HepG2 (cell line): ENCODE data around the gene TOB1. TPM values are rescaled to one million over a fixed set of nuclear protein-coding genes. Genes with fewer than 3 reads are reported as not detected.
A peak's percentile ranks its signal among the peaks of the same experiment; 100 is the strongest.
"Not testable (repeated sequence)": the region's sequence is repeated elsewhere in the genome, so short reads cannot be mapped to it uniquely, and the experiment has no call there.

ENCODE experiments used
- ATAC-seq: fragments of 200-7000 bp; cut with Tn5 transposase; 3 replicates; pipeline ENCODE4 v1.9.1; 2020; ENCODE audit warnings: mild to moderate bottlenecking, moderate library complexity
- BruUV-seq: library from RNA; stranded (reverse); fragments of 400-500 nt; replicated peaks from 2 replicates; lab custom pipeline; 2021; lab: Mats Ljungman, UMichigan
- CTCF ChIA-PET: fragments of 300-600 bp; formaldehyde crosslinking; extraction: SDS; loops from one replicate; lab custom pipeline; 2021; ENCODE audit warnings: low total read pairs, inconsistent platforms, low intra/inter-chr PET ratio; lab: Yijun Ruan, JAX
- POLR2A ChIA-PET: fragments of 350-600 bp; sonication (Branson Sonifier 250); formaldehyde crosslinking; loops from one replicate; lab custom pipeline; 2020; ENCODE audit warnings: antibody characterized with exemption, inconsistent platforms; lab: Yijun Ruan, JAX
- DNase-seq: peaks from one replicate; pipeline ENCODE4 v3.0.0-alpha.2; 2015; ENCODE audit warnings: low spot score
- FAIRE-seq: peaks from 3 replicates; lab custom pipeline; 2011; peaks lifted over from hg19 to GRCh38; lab: Jason Lieb, UNC
- H2AFZ ChIP-seq: one replicate; pipeline ENCODE4 v1.6.1; 2011; ENCODE audit warnings: low read length, inconsistent platforms
- H3K27ac ChIP-seq: fragments of 300-600 bp; 3 replicates; pipeline ENCODE4 v1.8.0; 2011; ENCODE audit warnings: mixed run types, mild to moderate bottlenecking, mixed read lengths, low read length, inconsistent platforms; ENCODE audit not compliant: insufficient read depth; ENCODE audit errors: extremely low read length
- H3K27me3 ChIP-seq, 2 experiments: fragments of 200-600 bp in 1 of 2; 2 replicates in 1 of 2; 3 replicates in 1 of 2; pipeline versions ENCODE4 v1.6.0 to v1.8.0; 2011; ENCODE audit warnings: low read length in 2 of 2, mild to moderate bottlenecking in 2 of 2, moderate library complexity in 2 of 2, inconsistent platforms in 1 of 2; ENCODE audit not compliant: insufficient read depth in 2 of 2, control insufficient read depth in 1 of 2
- H3K36me3 ChIP-seq, 2 experiments: fragments of 200-600 bp in 1 of 2; replicated peaks in 1 of 2; 2 replicates in 1 of 2; 3 replicates in 1 of 2; pipeline versions ENCODE4 v1.5.1 to v1.8.0; 2011; ENCODE audit warnings: low read length in 2 of 2, inconsistent platforms in 1 of 2; ENCODE audit not compliant: insufficient read depth in 2 of 2, control insufficient read depth in 1 of 2
- H3K4me1 ChIP-seq: 2 replicates; pipeline ENCODE4 v1.5.1; 2012; ENCODE audit warnings: low read length, inconsistent platforms; ENCODE audit not compliant: insufficient read depth
- H3K4me2 ChIP-seq: 2 replicates; pipeline ENCODE4 v1.6.0; 2011; ENCODE audit warnings: low read depth, low read length, inconsistent platforms
- H3K4me3 ChIP-seq, 3 experiments: fragments of 200-600 bp in 1 of 3; sonication (generic), shearing (Covaris generic) in 1 of 3; replicated peaks in 1 of 3; 2 replicates each; pipeline ENCODE4 v1.5.1; 2011 to 2016; ENCODE audit warnings: low read length in 3 of 3, inconsistent platforms in 2 of 3, low read depth in 2 of 3, mild to moderate bottlenecking in 2 of 3, control low read depth in 1 of 3, mixed read lengths in 1 of 3; ENCODE audit not compliant: insufficient read depth in 1 of 3
- H3K79me2 ChIP-seq: one replicate; pipeline ENCODE4 v1.6.1; 2011; ENCODE audit warnings: low read length, inconsistent platforms; ENCODE audit not compliant: insufficient read depth
- H3K9ac ChIP-seq: 2 replicates; pipeline ENCODE4 v1.6.0; 2011; ENCODE audit warnings: mild to moderate bottlenecking, low read depth, low read length, inconsistent platforms; ENCODE audit not compliant: insufficient read depth
- H3K9me3 ChIP-seq: 2 replicates; pipeline ENCODE4 v1.5.1; 2012; ENCODE audit warnings: mild to moderate bottlenecking, low read length
- H4K20me1 ChIP-seq: 2 replicates; pipeline ENCODE4 v1.6.0; 2011; ENCODE audit warnings: inconsistent platforms, mild to moderate bottlenecking, low read length, moderate library complexity; ENCODE audit not compliant: insufficient read depth
- ARID5B ChIP-seq: IDR thresholded peaks from 2 replicates; pipeline ENCODE4 v1.4.0; 2020; ENCODE audit warnings: mild to moderate bottlenecking, missing genetic modification reagents
- BCL3 ChIP-seq: sonication (generic); formaldehyde crosslinking; IDR thresholded peaks from 2 replicates; pipeline ENCODE4 v1.5.1; 2020; ENCODE audit warnings: mild to moderate bottlenecking, missing genetic modification reagents, moderate library complexity
- CENPT ChIP-seq: sonication (generic); formaldehyde crosslinking; IDR thresholded peaks from 2 replicates; pipeline ENCODE4 v1.8.0; 2022; ENCODE audit warnings: low read depth, mild to moderate bottlenecking, moderate library complexity, missing genetic modification reagents
- GPN1 ChIP-seq: sonication (generic); formaldehyde crosslinking; IDR thresholded peaks from 2 replicates; pipeline ENCODE4 v1.5.1; 2020; ENCODE audit warnings: missing genetic modification reagents, borderline replicate concordance
- HOXA9 ChIP-seq: sonication (generic); formaldehyde crosslinking; IDR thresholded peaks from 2 replicates; pipeline ENCODE4 v1.8.1; 2022; ENCODE audit warnings: missing genetic modification reagents, mild to moderate bottlenecking, moderate library complexity, borderline replicate concordance
- PAF1 ChIP-seq: IDR thresholded peaks from 2 replicates; pipeline ENCODE4 v1.6.1; 2016; ENCODE audit warnings: missing genetic modification reagents, missing compliant biosample characterization
- RAD51 ChIP-seq: fragments of 450-650 bp; IDR thresholded peaks from 2 replicates; pipeline ENCODE4 v1.6.1; 2016; ENCODE audit warnings: borderline replicate concordance
- RBFOX2 ChIP-seq: fragments of 200-400 bp; formaldehyde crosslinking; IDR thresholded peaks from 2 replicates; pipeline ENCODE4 v1.6.1; 2017; ENCODE audit warnings: low read depth, mild to moderate bottlenecking, low read length
- SMC3 ChIP-seq: IDR thresholded peaks from 2 replicates; pipeline ENCODE4 v1.6.1; 2011; ENCODE audit warnings: low read length, improper control_type of control experiment
- SRSF4 ChIP-seq: fragments of 200-400 bp; formaldehyde crosslinking; IDR thresholded peaks from one replicate; pipeline ENCODE4 v1.6.1; 2018; ENCODE audit warnings: mild to moderate bottlenecking, low read depth, low read length, moderate library complexity; ENCODE audit not compliant: poor library complexity, severe bottlenecking
- STAT5B ChIP-seq: sonication (generic); formaldehyde crosslinking; IDR thresholded peaks from 2 replicates; pipeline ENCODE4 v1.4.0; 2020; ENCODE audit warnings: missing genetic modification reagents
- ZFP36L1 ChIP-seq: sonication (generic); formaldehyde crosslinking; IDR thresholded peaks from 2 replicates; pipeline ENCODE4 v1.8.0; 2022; ENCODE audit warnings: mild to moderate bottlenecking, missing genetic modification reagents, moderate library complexity
- ZNF496 ChIP-seq: sonication (generic); formaldehyde crosslinking; IDR thresholded peaks from 2 replicates; pipeline ENCODE4 v1.8.1; 2023; ENCODE audit warnings: mild to moderate bottlenecking, moderate library complexity, missing genetic modification reagents; ENCODE audit not compliant: insufficient replicate concordance
- ZNF740 ChIP-seq: sonication (generic); formaldehyde crosslinking; IDR thresholded peaks from 2 replicates; pipeline ENCODE4 v1.4.0; 2020; ENCODE audit warnings: missing genetic modification reagents
- ZNF777 ChIP-seq: sonication (generic); formaldehyde crosslinking; IDR thresholded peaks from 2 replicates; pipeline ENCODE4 v1.4.0; 2020; ENCODE audit warnings: missing genetic modification reagents
- WGBS: methylation state at CpG from one replicate; pipeline ENCODE4 v1.1.6; 2017; ENCODE audit warnings: low lambda C conversion rate; 5-methylcytosine and 5-hydroxymethylcytosine counted together
- in situ Hi-C: cut with HindIII; loops from 2 replicates; pipeline ENCODE4 v1.10.0; 2017; ENCODE audit warnings: low pct_unique_long_range_greater_than_20kb; ENCODE audit not compliant: extremely low pct_ligation_motif_present
- intact Hi-C: fragments of 100-400 bp; cut with micrococcal nuclease; formaldehyde crosslinking; loops from one replicate; pipeline ENCODE4 v1.10.0; 2022; ENCODE audit not compliant: unreplicated experiment
- polyA plus RNA-seq, 8 experiments: library from polyadenylated mRNA; depleted of rRNA in 3 of 8; stranded (reverse) in 7 of 8; unstranded in 1 of 8; fragments of >200 nt; fragmentation: Illumina TruSeq in 4 of 8; extraction: Trizol in 4 of 8; gene quantifications; 2 replicates each; pipeline versions ENCODE4 v1.2.1 to v1.2.3, GENCODE V29; 2011 to 2016; ENCODE audit warnings: low read depth in 4 of 8, missing spikeins in 1 of 8, mixed read lengths in 1 of 8; ENCODE audit not compliant: insufficient read depth in 1 of 8
- total RNA-seq, 5 experiments: library from RNA; depleted of rRNA; stranded (reverse); fragments of >200 nt; fragmentation: Illumina TruSeq; extraction: Trizol; gene quantifications; 2 replicates each; pipeline ENCODE4 v1.2.3, GENCODE V29; 2016; ENCODE audit warnings: low read depth in 1 of 5

Gene TOB1
- total and polyA plus RNA-seq, 2 of the 13 experiments (the other 11 are each of a cell fraction or from before 2014, with no cell fraction given) = 21.9 to 57.7 TPM

GRCh38 chr17:50861334-50861676, 4.8 kb downstream of the TOB1 start (continued):
- TF ChIP-seq BCL3 (CRISPR knock-in tag) (no peak), RAD51 (no peak), ARID5B (CRISPR knock-in tag) (no peak), SMC3 (no peak), RBFOX2 (peak; percentile 7; the same call in 1 of the 2 replicates), SRSF4 (peak; percentile 6), GPN1 (CRISPR knock-in tag) (no peak), CENPT (CRISPR knock-in tag) (no peak), HOXA9 (no peak), ZNF496 (CRISPR knock-in tag) (no peak), ZNF740 (CRISPR knock-in tag) (no peak), ZFP36L1 (CRISPR knock-in tag) (0 out of 2 replicates have a peak, but pooled peaks have one; percentile 32), STAT5B (CRISPR knock-in tag) (no peak), PAF1 (CRISPR knock-in tag) (0 out of 2 replicates have a peak, but pooled peaks have one; percentile 9), ZNF777 (no peak)
- TF ChIP-seq, all 625 proteins: peak for 12

GRCh38 chr17:50859727-50860126, 6.4 kb downstream of the TOB1 start:
- H3K27ac ChIP-seq, CTCF ChIA-PET, H3K4me2 ChIP-seq, FAIRE-seq, DNase-seq, H3K9me3 ChIP-seq, H3K27me3 ChIP-seq, H3K9ac ChIP-seq, in situ Hi-C loops, ATAC-seq, BruUV-seq, H3K4me3 ChIP-seq, H2AFZ ChIP-seq: not testable (repeated sequence)
- POLR2A ChIA-PET = interaction anchor here (9.6 kb wide), 1 partner anchor 85 kb away, joined by 510 read pairs; no protein-coding TSS in a partner anchor
- Histone ChIP-seq H4K20me1 (peaks cover 33% of the 10 kb centered on the region), H3K36me3 (peaks cover 5 to 17% of the 10 kb centered on the region in 2 experiments; a peak in 4 of 5 replicates), H3K4me1 (peaks cover 71% of the 10 kb centered on the region), H3K79me2 (peaks cover 32% of the 10 kb centered on the region)
- intact Hi-C loops = loop anchor here (5.0 kb wide), 1 partner anchor 198 kb away; no protein-coding TSS in a partner anchor
- 96% methylated on average over 15 of the region's 15 CpGs for WGBS
